HG03025 (cell line): ENCODE results near the gene LRRC30.

Experiments used
- ATAC-seq: cut with Tn5 transposase; IDR thresholded peaks from one replicate; pipeline ENCODE4 v1.9.1; 2021; ENCODE audit warnings: mild to moderate bottlenecking, moderate library complexity; ENCODE audit not compliant: unreplicated experiment, low FRiP score

Gene LRRC30

GRCh38 chr18:7236933-7237332 lies 6.0 kb downstream of the LRRC30 start:
- ATAC-seq: no peak

DNA sequence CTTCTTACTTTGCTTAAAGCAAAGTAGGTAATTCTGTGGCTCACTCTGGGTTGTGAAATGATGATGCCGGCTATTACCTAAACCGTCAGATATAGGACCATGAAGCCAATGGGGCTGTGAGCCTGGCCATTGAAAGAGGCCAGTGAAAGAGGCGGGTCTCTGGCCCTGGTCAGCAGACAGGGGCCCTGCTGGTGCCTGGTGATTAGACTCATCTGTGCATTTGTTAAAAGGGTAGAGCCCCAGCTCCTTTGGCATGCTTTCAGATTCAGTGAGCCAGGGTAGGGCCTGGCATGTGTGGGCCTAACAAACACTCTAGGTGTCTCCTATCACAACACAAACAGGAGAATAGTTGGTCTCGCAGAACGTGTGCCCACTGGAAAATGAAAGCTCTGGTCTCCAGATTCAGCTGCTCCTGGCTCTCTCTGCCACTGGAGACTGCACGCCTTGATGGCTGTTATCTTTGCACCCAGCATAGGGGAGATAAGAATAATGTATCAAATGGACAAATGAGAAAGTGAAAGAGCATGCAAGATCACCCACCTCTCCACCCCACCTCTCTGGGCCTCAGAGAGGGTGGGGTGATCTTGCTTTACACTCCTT lies 6.9 kb downstream of the LRRC30 start:
- ATAC-seq: no peak

DNA sequence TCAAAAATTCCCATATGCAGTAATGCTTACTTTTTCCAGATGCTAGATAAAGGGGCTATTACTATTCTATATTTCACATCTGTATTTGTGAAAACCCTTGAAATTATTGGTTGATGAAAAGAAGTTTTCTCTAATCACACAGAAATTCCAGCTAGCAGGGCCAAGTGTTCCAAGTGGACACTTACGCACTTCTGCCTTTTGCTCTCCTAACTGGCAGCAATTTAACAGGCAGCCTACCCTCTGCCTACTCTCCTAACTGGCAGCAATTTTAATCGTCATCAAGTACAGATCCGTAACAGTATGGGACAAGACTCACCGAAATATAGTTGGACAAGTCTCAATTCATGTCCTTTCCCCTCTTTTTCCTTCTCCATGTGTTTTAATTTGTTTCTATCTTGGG lies 12.0 kb downstream of the LRRC30 start:
- ATAC-seq: no peak

GRCh38 chr18:7248877-7249276 lies 18.0 kb downstream of the LRRC30 start:
- ATAC-seq: no peak

DNA sequence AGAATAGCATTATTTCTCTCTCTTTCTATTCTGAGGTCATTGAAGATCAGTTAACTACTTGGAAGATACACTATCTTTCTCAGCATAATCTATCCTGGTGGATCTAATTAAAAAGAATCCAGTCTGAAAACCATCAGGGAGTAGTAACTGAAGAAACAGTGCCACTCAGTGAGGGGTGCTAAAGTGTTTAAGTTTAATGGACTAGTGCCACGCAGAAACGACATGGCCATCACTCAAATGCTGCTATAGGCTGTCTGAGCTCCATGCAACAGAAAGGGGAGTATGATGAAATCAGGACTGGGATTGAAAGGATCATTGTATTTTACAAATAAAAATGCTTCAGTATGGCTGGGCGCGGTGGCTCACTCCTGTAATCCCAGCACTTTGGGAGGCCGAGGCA lies 23.3 kb downstream of the LRRC30 start:
- no peak for ATAC-seq

- ATAC-seq: no peak
Observed at GRCh38 chr18:7255054-7255453, 24.2 kb downstream of the LRRC30 start.

GRCh38 chr18:7255643-7256042 lies 24.8 kb downstream of the LRRC30 start:
- ATAC-seq: no peak

GRCh38 chr18:7256618-7257425 lies 25.9 kb downstream of the LRRC30 start:
- no peak for ATAC-seq

- no peak for ATAC-seq
Observed at GRCh38 chr18:7257426-7257740, 26.5 kb downstream of the LRRC30 start.

DNA sequence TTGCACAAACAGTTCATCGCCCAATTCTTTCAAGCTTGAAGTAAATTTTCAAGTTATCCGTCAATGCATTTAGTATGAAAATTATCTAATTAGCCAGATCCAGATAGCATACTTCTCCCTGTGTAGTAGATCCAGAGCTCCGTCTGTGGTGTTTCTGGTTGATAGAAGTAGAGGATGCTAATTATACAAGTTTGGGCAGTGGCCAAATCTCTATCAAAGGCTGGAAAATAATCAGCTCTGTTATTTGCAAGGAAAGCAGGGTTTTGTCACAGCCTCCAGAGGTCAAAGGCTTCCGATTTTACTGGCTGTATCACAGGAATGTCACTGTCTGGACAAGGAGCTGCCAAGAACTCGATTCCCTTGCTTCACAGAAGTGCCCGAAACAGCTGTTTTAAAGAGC lies 28.6 kb downstream of the LRRC30 start:
- ATAC-seq: no peak

- ATAC-seq: no peak
Observed at GRCh38 chr18:7261199-7261598, 30.3 kb downstream of the LRRC30 start.

DNA sequence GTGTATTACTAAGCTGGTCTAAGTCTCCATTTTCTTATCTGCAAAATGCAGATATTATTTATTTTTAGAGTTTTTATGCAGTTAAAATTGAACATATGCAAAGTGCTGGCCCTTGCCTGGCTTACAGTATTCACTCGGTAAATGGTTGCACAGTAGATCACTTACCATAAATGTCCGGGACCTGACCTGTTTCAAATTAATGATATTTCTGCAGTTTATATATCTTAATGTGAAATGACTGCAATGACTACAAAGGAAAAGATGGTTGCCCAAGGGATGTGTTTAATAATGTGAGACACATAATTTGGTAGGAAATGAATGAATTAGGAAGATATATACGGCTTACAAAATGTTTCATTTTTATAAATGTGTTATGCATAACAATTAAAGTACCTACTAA lies 37.1 kb downstream of the LRRC30 start:
- no peak for ATAC-seq

DNA sequence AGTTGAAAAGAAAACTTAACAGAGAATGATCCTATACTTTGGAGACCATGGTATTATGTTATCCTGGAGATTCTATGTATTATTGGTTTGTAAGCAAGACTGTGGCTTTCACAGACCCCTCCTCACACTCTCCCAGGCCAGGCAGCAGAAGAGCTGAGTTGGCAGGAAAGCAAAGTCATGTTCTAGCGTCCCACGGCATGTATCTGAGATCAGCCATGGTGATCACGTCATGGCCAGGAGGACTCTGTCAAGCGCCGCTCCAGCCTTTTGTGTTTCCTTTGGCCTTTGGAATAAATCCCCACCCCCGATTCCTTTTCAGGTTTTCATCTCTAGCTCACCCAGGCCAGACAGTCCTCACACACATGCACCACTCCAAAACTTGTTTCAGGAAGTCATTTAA lies 39.1 kb downstream of the LRRC30 start:
- ATAC-seq: no peak

DNA sequence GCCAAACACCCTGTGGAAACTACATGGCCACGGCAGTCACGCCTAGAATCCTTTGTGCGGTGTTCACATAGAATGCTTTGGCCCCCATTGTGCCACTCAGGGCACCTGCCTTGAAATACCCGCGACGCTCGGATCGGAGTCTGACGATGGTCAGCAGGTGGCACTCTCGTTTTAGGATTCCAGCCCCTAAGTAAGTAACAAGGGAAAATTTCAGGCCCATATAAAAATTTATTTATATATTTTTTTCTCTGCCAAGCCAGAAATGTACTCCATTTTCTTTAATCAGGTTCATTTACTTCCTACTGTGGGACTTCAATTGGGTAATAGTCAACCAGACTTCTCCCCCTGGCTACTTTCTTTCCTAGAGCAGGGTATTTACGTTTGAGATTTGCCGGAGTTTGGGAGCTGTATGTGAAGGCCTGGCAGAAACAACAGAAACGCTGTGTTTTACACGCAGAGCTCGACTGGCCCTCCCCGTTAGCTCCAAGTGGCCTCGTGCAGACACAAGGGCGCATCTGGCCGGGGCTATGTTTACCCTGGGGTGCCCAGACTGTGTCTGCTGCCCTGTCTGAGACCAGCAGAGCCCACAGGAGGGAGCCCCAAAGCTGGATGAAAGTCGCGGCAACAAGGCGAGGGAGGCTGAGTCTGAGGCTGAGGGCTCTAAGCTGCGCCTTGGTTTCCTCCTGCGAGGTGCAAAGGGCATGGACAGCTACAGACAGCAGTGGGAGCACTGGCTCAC lies 41.6 kb downstream of the LRRC30 start:
- ATAC-seq: no peak

GRCh38 chr18:7273301-7273921 lies 42.5 kb downstream of the LRRC30 start:
- no peak for ATAC-seq

- ATAC-seq: no peak
Observed at GRCh38 chr18:7281579-7281978, 50.7 kb downstream of the LRRC30 start.
